Stimulated activated CD8-positive, alpha-beta memory T cell treated with anti-CD3 and anti-CD28 coated beads, Interleukin-2, amount 100 ng/mL, for 48 hours (primary cell): ENCODE data around the gene CAPN14.

Experiments used
- DNase-seq, 2 donors: peaks; one replicate each; pipeline ENCODE4 v3.0.0-alpha.2; 2020; ENCODE audit warnings: low read depth in 2 of 2

Gene CAPN14

GRCh38 chr2:31217465-31218200, at the start of gene CAPN14:
TSS of gene CAPN14 (minus strand) at chr2:31217515. CDS start at chr2:31205447, 12,068 bp downstream.
- no peak for DNase-seq

GRCh38 chr2:31266804-31267203, 49.5 kb upstream of the CAPN14 start:
- DNase-seq: no peak

GRCh38 chr2:31265234-31265633, 47.9 kb upstream of the CAPN14 start:
- no peak for DNase-seq

GRCh38 chr2:31263636-31264190, 46.4 kb upstream of the CAPN14 start:
- no peak for DNase-seq

GRCh38 chr2:31260870-31261269, 43.6 kb upstream of the CAPN14 start:
- no peak for DNase-seq

GRCh38 chr2:31259075-31259474, 41.8 kb upstream of the CAPN14 start:
- DNase-seq: no peak

GRCh38 chr2:31258351-31258750, 41.0 kb upstream of the CAPN14 start:
- DNase-seq: no peak

GRCh38 chr2:31256611-31257382, 39.5 kb upstream of the CAPN14 start:
- DNase-seq: no peak

- no peak for DNase-seq
These were observed 38.7 kb upstream of the CAPN14 start for GRCh38 chr2:31255911-31256571.

GRCh38 chr2:31254237-31255203, 37.2 kb upstream of the CAPN14 start:
- DNase-seq: no peak

GRCh38 chr2:31253356-31254131, 36.2 kb upstream of the CAPN14 start:
- no peak for DNase-seq

- DNase-seq: no peak
These were observed 34.5 kb upstream of the CAPN14 start for GRCh38 chr2:31251851-31252250.

GRCh38 chr2:31251018-31251417, 33.7 kb upstream of the CAPN14 start:
- no peak for DNase-seq

- DNase-seq: no peak
These were observed 31.8 kb upstream of the CAPN14 start for GRCh38 chr2:31249009-31249690.

GRCh38 chr2:31248139-31248538, 30.8 kb upstream of the CAPN14 start:
- DNase-seq: no peak

- no peak for DNase-seq
These were observed 30.4 kb upstream of the CAPN14 start for GRCh38 chr2:31247711-31248110.

GRCh38 chr2:31246184-31246852, 29.0 kb upstream of the CAPN14 start:
- no peak for DNase-seq

- DNase-seq: no peak
These were observed 26.8 kb upstream of the CAPN14 start for GRCh38 chr2:31244101-31244500.

GRCh38 chr2:31243053-31243452, 25.7 kb upstream of the CAPN14 start:
- no peak for DNase-seq
